ENCODE measurements around the gene IRX1. TPM values are rescaled to one million over a fixed set of nuclear protein-coding genes. Genes with fewer than 3 reads are reported as not detected.

IRX1 gene
- total and polyA plus RNA-seq, 2 donors (not counting 1 experiment from before 2014, with no cell fraction given): not detected

GRCh38 chr5:3609120-3609681, 13.6 kb downstream of the IRX1 start:
- H3K9ac ChIP-seq (ENCODE audit: low read length): no peak overlapping the region
- Mint-ChIP-seq H3K27me3 (peaks cover 25% of the 10 kb centered on the region), H3K4me3 (no peak overlapping the region), H3K9me3 (ENCODE audit: insufficient read depth) (peaks cover 3% of the 10 kb centered on the region), H3K27ac (no peak overlapping the region), H3K4me1 (no peaks in the 10 kb centered on the region)
- DNase-seq: no peak
- intact Hi-C loops (cut with micrococcal nuclease): no loop called here
- no peaks in the 10 kb centered on the region for H4K20me1 ChIP-seq (ENCODE audit: control insufficient read depth, insufficient read depth, low read length, poor library complexity, severe bottlenecking)
- H3K4me3 ChIP-seq (ENCODE audit: control extremely low read depth in 1 of 5, extremely low read depth in 1 of 5, insufficient read depth in 1 of 5, low read depth in 2 of 5, low read length in 4 of 5): no peak overlapping the region
- TF ChIP-seq EZH2 (IDR thresholded peaks at IDR 0.05; ENCODE audit: borderline replicate concordance, insufficient read depth, low read depth, low read length, poor library complexity, severe bottlenecking) (no peak), CTCF (IDR thresholded peaks at IDR 0.05) (no peak)
- WGBS (ENCODE audit: insufficient coverage): 73% methylated on average over 16 of the region's 18 CpGs
- no peak for ATAC-seq (ENCODE audit: low read depth)
- CTCF ChIA-PET: no interaction called here
- H3K27me3 ChIP-seq (replicated peaks in 1 of 4; ENCODE audit: control extremely low read depth in 1 of 4, control insufficient read depth in 3 of 4, insufficient read depth in 4 of 4, low read length in 3 of 4): peaks cover 0 to 11% (median under 1%) of the 10 kb centered on the region in 4 experiments
- H2AFZ ChIP-seq (ENCODE audit: insufficient read depth, low read depth, low read length, poor library complexity, severe bottlenecking): no peak overlapping the region
- H3K79me2 ChIP-seq (ENCODE audit: control insufficient read depth, insufficient read depth, low read length): no peaks in the 10 kb centered on the region
- no peaks in the 10 kb centered on the region for H3K36me3 ChIP-seq (replicated peaks in 1 of 2; ENCODE audit: control extremely low read depth in 1 of 2, control insufficient read depth in 1 of 2, extremely low read depth in 1 of 2, insufficient read depth in 2 of 2, low read length in 1 of 2)
- peaks cover 0 to 22% (median 0%) of the 10 kb centered on the region in 3 donors for H3K9me3 ChIP-seq (ENCODE audit: control extremely low read depth in 1 of 3, control insufficient read depth in 2 of 3, insufficient read depth in 1 of 3, low read length in 2 of 3)
- H3K27ac ChIP-seq (ENCODE audit: low read length in 2 of 2): no peak overlapping the region
- no peaks in the 10 kb centered on the region for H3K4me1 ChIP-seq (ENCODE audit: control insufficient read depth in 2 of 2, insufficient read depth in 2 of 2, low read length in 2 of 2)
- POLR2A ChIA-PET: no interaction called here
- no peak overlapping the region for H3K4me2 ChIP-seq (replicated peaks; ENCODE audit: low read depth, low read length, poor library complexity, severe bottlenecking)

GRCh38 chr5:3612591-3613042, 17.0 kb downstream of the IRX1 start:
- no peak overlapping the region for H3K27ac ChIP-seq (ENCODE audit: low read length in 2 of 2)
- peaks cover 3% of the 10 kb centered on the region for H3K9me3 Mint-ChIP-seq (ENCODE audit: insufficient read depth)
- no peak overlapping the region for H3K27ac Mint-ChIP-seq
- peaks cover 9% of the 10 kb centered on the region for H3K27me3 Mint-ChIP-seq
- peaks cover 0 to 9% (median 0%) of the 10 kb centered on the region in 3 donors for H3K9me3 ChIP-seq (ENCODE audit: control extremely low read depth in 1 of 3, control insufficient read depth in 2 of 3, insufficient read depth in 1 of 3, low read length in 2 of 3)
- CTCF ChIA-PET: no interaction called here
- H3K4me3 ChIP-seq (ENCODE audit: control extremely low read depth in 1 of 5, extremely low read depth in 1 of 5, insufficient read depth in 1 of 5, low read depth in 2 of 5, low read length in 4 of 5): no peak overlapping the region
- WGBS (ENCODE audit: insufficient coverage): 94% methylated on average over 3 of the region's 5 CpGs
- ATAC-seq (ENCODE audit: low read depth): no peak
- H3K79me2 ChIP-seq (ENCODE audit: control insufficient read depth, insufficient read depth, low read length): no peaks in the 10 kb centered on the region
- H4K20me1 ChIP-seq (ENCODE audit: control insufficient read depth, insufficient read depth, low read length, poor library complexity, severe bottlenecking): no peaks in the 10 kb centered on the region
- no peaks in the 10 kb centered on the region for H3K4me1 Mint-ChIP-seq
- H3K4me2 ChIP-seq (replicated peaks; ENCODE audit: low read depth, low read length, poor library complexity, severe bottlenecking): no peak overlapping the region
- no peak overlapping the region for H3K4me3 Mint-ChIP-seq
- intact Hi-C loops (cut with micrococcal nuclease): no loop called here
- no peak for DNase-seq
- H3K9ac ChIP-seq (ENCODE audit: low read length): no peak overlapping the region
- POLR2A ChIA-PET: no interaction called here
- H3K4me1 ChIP-seq (ENCODE audit: control insufficient read depth in 2 of 2, insufficient read depth in 2 of 2, low read length in 2 of 2): no peaks in the 10 kb centered on the region
- TF ChIP-seq CTCF (IDR thresholded peaks at IDR 0.05) (no peak), EZH2 (IDR thresholded peaks at IDR 0.05; ENCODE audit: borderline replicate concordance, insufficient read depth, low read depth, low read length, poor library complexity, severe bottlenecking) (no peak)
- no peak overlapping the region for H2AFZ ChIP-seq (ENCODE audit: insufficient read depth, low read depth, low read length, poor library complexity, severe bottlenecking)
- no peaks in the 10 kb centered on the region for H3K36me3 ChIP-seq (replicated peaks in 1 of 2; ENCODE audit: control extremely low read depth in 1 of 2, control insufficient read depth in 1 of 2, extremely low read depth in 1 of 2, insufficient read depth in 2 of 2, low read length in 1 of 2)
- H3K27me3 ChIP-seq (replicated peaks in 1 of 4; ENCODE audit: control extremely low read depth in 1 of 4, control insufficient read depth in 3 of 4, insufficient read depth in 4 of 4, low read length in 3 of 4): no peaks in the 10 kb centered on the region
